GM13976 (cell line): ENCODE results near the gene ITGA6.

Experiments used
- DNase-seq: peaks from one replicate; pipeline ENCODE4 v3.0.0; 2012; ENCODE audit warnings: low spot score
- CTCF ChIP-seq: IDR thresholded peaks from 2 replicates; pipeline ENCODE4 v1.5.1; 2012; ENCODE audit warnings: borderline replicate concordance, mild to moderate bottlenecking; ENCODE audit not compliant: insufficient read depth; ENCODE audit errors: extremely low read depth, missing control alignments, control extremely low read depth
- in situ Hi-C: fragments of 300-500 bp; cut with MboI; formaldehyde crosslinking; loops from one replicate; pipeline ENCODE4 v1.12.0; 2022; ENCODE audit warnings: low sequenced_read_pairs, mixed read lengths, inconsistent platforms; ENCODE audit not compliant: unreplicated experiment

Gene ITGA6

GRCh38 chr2:172437419-172438341 is 10.3 kb downstream of the ITGA6 start:
- no peak for TF ChIP-seq CTCF
- in situ Hi-C loops: no loop called here
- no peak for DNase-seq

- TF ChIP-seq CTCF: no peak
- in situ Hi-C loops: no loop called here
- DNase-seq: no peak
Observed at GRCh38 chr2:172438741-172439508, 11.5 kb downstream of the ITGA6 start.

- DNase-seq: no peak
- in situ Hi-C loops: no loop called here
- TF ChIP-seq CTCF: no peak
Observed at GRCh38 chr2:172439509-172439860, 12.1 kb downstream of the ITGA6 start.

GRCh38 chr2:172439911-172440310 is 12.5 kb downstream of the ITGA6 start:
- in situ Hi-C loops: no loop called here
- DNase-seq: no peak
- TF ChIP-seq CTCF: no peak

- in situ Hi-C loops: no loop called here
- no peak for DNase-seq
- no peak for TF ChIP-seq CTCF
Observed at GRCh38 chr2:172440795-172441194, 13.4 kb downstream of the ITGA6 start.

GRCh38 chr2:172442072-172442895 is 14.9 kb downstream of the ITGA6 start:
- no peak for DNase-seq
- in situ Hi-C loops: no loop called here
- TF ChIP-seq CTCF: no peak
